Inflammatory macrophage (primary cell): Measurements from ENCODE around the gene CHCHD6.

ENCODE experiments used
- DNase-seq, 2 donors: peaks; one replicate each; pipeline ENCODE4 v3.0.0-alpha.2; 2020 to 2022

CHCHD6 gene

GRCh38 chr3:126900859-126901540 lies 197.0 kb downstream of the CHCHD6 start:
- no peak for DNase-seq

- no peak for DNase-seq
Observed at GRCh38 chr3:126901631-126902030, 197.6 kb downstream of the CHCHD6 start.

GRCh38 chr3:126903521-126903920 lies 199.5 kb downstream of the CHCHD6 start:
- DNase-seq, result no peak

GRCh38 chr3:126907557-126907956 lies 203.5 kb downstream of the CHCHD6 start:
- DNase-seq, result no peak

- DNase-seq, result peak; percentile 69 to 87
Observed at GRCh38 chr3:126908752-126909275, 204.8 kb downstream of the CHCHD6 start.

GRCh38 chr3:126910231-126910630 lies 206.2 kb downstream of the CHCHD6 start:
- DNase-seq, result no peak

GRCh38 chr3:126911162-126912026 lies 207.4 kb downstream of the CHCHD6 start:
- DNase-seq, result peak; percentile 97

GRCh38 chr3:126912027-126912422 lies 208.0 kb downstream of the CHCHD6 start:
- DNase-seq, result peak; percentile 65 to 74

- peak in 1 of 2 donors; percentile 44 for DNase-seq
Observed at GRCh38 chr3:126912491-126913195, 208.6 kb downstream of the CHCHD6 start.

GRCh38 chr3:126913524-126913923 lies 209.5 kb downstream of the CHCHD6 start:
- peak in 1 of 2 donors; percentile 26 for DNase-seq

GRCh38 chr3:126914226-126914625 lies 210.2 kb downstream of the CHCHD6 start:
- DNase-seq, result no peak

- no peak for DNase-seq
Observed at GRCh38 chr3:126915015-126915414, 211.0 kb downstream of the CHCHD6 start.

GRCh38 chr3:126916546-126916945 lies 212.5 kb downstream of the CHCHD6 start:
- no peak for DNase-seq

- no peak for DNase-seq
Observed at GRCh38 chr3:126917232-126917804, 213.3 kb downstream of the CHCHD6 start.

GRCh38 chr3:126918355-126918821 lies 214.3 kb downstream of the CHCHD6 start:
- peak; percentile 25 to 53 for DNase-seq

- no peak for DNase-seq
Observed at GRCh38 chr3:126921085-126921824, 217.2 kb downstream of the CHCHD6 start.

- DNase-seq, result no peak
Observed at GRCh38 chr3:126922466-126922865, 218.4 kb downstream of the CHCHD6 start.

- DNase-seq, result no peak
Observed at GRCh38 chr3:126923423-126923822, 219.4 kb downstream of the CHCHD6 start.

GRCh38 chr3:126923895-126924294 lies 219.9 kb downstream of the CHCHD6 start:
- DNase-seq, result no peak

GRCh38 chr3:126924458-126924857 lies 220.4 kb downstream of the CHCHD6 start:
- DNase-seq, result peak; percentile 86 to 94

GRCh38 chr3:126925411-126926171 lies 221.6 kb downstream of the CHCHD6 start:
- peak; percentile 89 to 90 for DNase-seq
